ENCODE data around the gene KLHL10.
"Not testable (repeated sequence)": the region's sequence is repeated elsewhere in the genome, so short reads cannot be mapped to it uniquely, and the experiment has no call there.

Gene KLHL10

DNA sequence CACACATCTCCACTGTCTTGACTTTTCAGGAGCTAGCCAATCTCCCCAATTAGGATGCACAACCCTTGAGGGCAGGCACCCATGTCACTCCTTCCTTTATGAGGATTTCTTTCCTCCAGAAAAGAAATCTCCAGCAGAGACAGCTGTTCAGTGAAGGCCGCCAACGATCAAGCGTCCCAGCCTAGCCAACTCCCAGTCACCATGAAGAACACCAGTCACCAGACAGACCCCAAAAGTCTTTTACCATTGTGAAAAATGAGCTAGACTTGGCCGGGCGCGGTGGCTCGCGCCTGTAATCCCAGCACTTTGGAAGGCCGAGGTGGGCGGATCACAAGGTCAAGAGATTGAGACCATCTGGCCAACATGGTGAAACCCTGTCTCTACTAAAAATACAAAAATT is 7.7 kb upstream of the KLHL10 start:
- 90% methylated on average over 10 of the region's 10 CpGs for WGBS
- not testable (repeated sequence) for H2BK12ac ChIP-seq (ENCODE audit: low read length in 2 of 2)

DNA sequence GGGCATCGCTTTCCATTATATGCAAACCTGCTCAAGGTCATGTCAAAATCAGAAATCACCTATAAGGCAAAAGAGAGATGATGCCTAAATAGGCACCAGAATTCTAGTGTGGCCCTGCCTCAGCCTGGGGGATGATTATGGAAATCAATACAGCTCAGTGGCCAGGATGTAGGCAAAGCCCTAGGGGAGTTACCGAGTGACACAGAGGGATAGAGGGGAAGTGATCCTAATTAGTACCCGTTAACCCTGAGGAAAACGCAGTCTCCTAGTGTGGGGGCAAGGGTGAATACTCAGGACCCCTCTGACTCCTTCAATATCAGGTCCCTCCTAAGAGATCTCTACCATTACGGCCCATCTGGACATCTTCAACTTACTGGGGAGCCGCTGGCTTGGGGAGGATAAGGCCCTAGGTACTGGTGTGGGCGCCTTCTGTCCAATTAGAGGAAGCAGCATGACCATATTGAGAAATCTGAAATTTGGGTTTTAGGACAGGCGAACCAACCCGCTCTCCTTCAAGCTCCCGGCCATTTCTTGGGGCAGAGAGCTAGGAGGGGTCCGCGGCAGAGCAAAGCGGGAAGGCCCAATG is 2.3 kb upstream of the KLHL10 start:
- no peak overlapping the region for H3K27ac ChIP-seq (ENCODE audit: low read length, poor library complexity, severe bottlenecking)
- no peaks in the 10 kb centered on the region for H3K9me3 ChIP-seq (ENCODE audit: control insufficient read depth, low read length)
- peak overlapping the region; percentile 87 to 88 for H3K4me3 ChIP-seq (ENCODE audit: insufficient read depth in 1 of 2, low read depth in 1 of 2, low read length in 2 of 2)
- peak overlapping the region; percentile 75 for H3K4me2 ChIP-seq (ENCODE audit: low read length, poor library complexity, severe bottlenecking)
- peaks cover 6% of the 10 kb centered on the region for H3K4me1 ChIP-seq (ENCODE audit: control insufficient read depth, insufficient read depth, low read depth, low read length)
- peak overlapping the region; percentile 65 for H4K8ac ChIP-seq (ENCODE audit: low read length)
- peak overlapping the region; percentile 35 for H2BK120ac ChIP-seq (ENCODE audit: low read depth, low read length)
- no peak overlapping the region for H2BK12ac ChIP-seq (ENCODE audit: low read length in 2 of 2)
- peak overlapping the region; percentile 88 for H3K9ac ChIP-seq (ENCODE audit: low read length)
- no peak overlapping the region for H2BK5ac ChIP-seq (ENCODE audit: low read depth, low read length, poor library complexity, severe bottlenecking)
- no peak overlapping the region for H2BK15ac ChIP-seq (ENCODE audit: low read depth, poor library complexity, severe bottlenecking)
- H3K14ac ChIP-seq (ENCODE audit: low read length in 2 of 2) = no peak overlapping the region
- H3K79me1 ChIP-seq (replicated peaks; ENCODE audit: low read length, poor library complexity, severe bottlenecking) = peaks cover 10% of the 10 kb centered on the region
- H2AFZ ChIP-seq (ENCODE audit: low read depth, low read length) = peak overlapping the region; percentile 48
- peak overlapping the region in 1 of 2 experiments; percentile 70 for H3K23ac ChIP-seq (ENCODE audit: low read length in 2 of 2)
- H3K18ac ChIP-seq (ENCODE audit: low read depth in 1 of 2, low read length in 2 of 2) = peak overlapping the region in 1 of 2 experiments; percentile 31
- 34% methylated on average over 11 of the region's 13 CpGs for WGBS
- peak overlapping the region in 1 of 2 experiments; percentile 60 for H3K4ac ChIP-seq (ENCODE audit: low read depth in 1 of 2, low read length in 2 of 2)
- H3K36me3 ChIP-seq (ENCODE audit: control insufficient read depth in 1 of 2, insufficient read depth in 2 of 2, low read depth in 1 of 2, low read length in 2 of 2) = peaks cover 11 to 37% of the 10 kb centered on the region in 2 experiments
- H2AK5ac ChIP-seq (ENCODE audit: low read length, severe bottlenecking) = no peak overlapping the region
- H4K91ac ChIP-seq (ENCODE audit: low read length) = no peak overlapping the region
- DNase-seq = no peak
- H3K27me3 ChIP-seq (ENCODE audit: control insufficient read depth in 1 of 2, insufficient read depth in 1 of 2, low read length in 2 of 2) = no peaks in the 10 kb centered on the region

More for the DNA sequence above, 7.7 kb upstream of the KLHL10 start:
- not testable (repeated sequence) for H3K4ac ChIP-seq (ENCODE audit: low read depth in 1 of 2, low read length in 2 of 2); H3K4me1 ChIP-seq (ENCODE audit: control insufficient read depth, insufficient read depth, low read depth, low read length); H2BK120ac ChIP-seq (ENCODE audit: low read depth, low read length); H2BK5ac ChIP-seq (ENCODE audit: low read depth, low read length, poor library complexity, severe bottlenecking); H3K9ac ChIP-seq (ENCODE audit: low read length); H3K23ac ChIP-seq (ENCODE audit: low read length in 2 of 2); H4K8ac ChIP-seq (ENCODE audit: low read length); DNase-seq; H4K91ac ChIP-seq (ENCODE audit: low read length); H3K18ac ChIP-seq (ENCODE audit: low read depth in 1 of 2, low read length in 2 of 2); H3K27me3 ChIP-seq (ENCODE audit: control insufficient read depth in 1 of 2, insufficient read depth in 1 of 2, low read length in 2 of 2); H3K4me3 ChIP-seq (ENCODE audit: insufficient read depth in 1 of 2, low read depth in 1 of 2, low read length in 2 of 2); H2AFZ ChIP-seq (ENCODE audit: low read depth, low read length); H2BK15ac ChIP-seq (ENCODE audit: low read depth, poor library complexity, severe bottlenecking); H3K4me2 ChIP-seq (ENCODE audit: low read length, poor library complexity, severe bottlenecking); H3K9me3 ChIP-seq (ENCODE audit: control insufficient read depth, low read length); H2AK5ac ChIP-seq (ENCODE audit: low read length, severe bottlenecking); H3K79me1 ChIP-seq (replicated peaks; ENCODE audit: low read length, poor library complexity, severe bottlenecking); H3K27ac ChIP-seq (ENCODE audit: low read length, poor library complexity, severe bottlenecking); H3K14ac ChIP-seq (ENCODE audit: low read length in 2 of 2)
- peaks cover 43 to 74% of the 10 kb centered on the region in 2 experiments for H3K36me3 ChIP-seq (ENCODE audit: control insufficient read depth in 1 of 2, insufficient read depth in 2 of 2, low read depth in 1 of 2, low read length in 2 of 2)

DNA sequence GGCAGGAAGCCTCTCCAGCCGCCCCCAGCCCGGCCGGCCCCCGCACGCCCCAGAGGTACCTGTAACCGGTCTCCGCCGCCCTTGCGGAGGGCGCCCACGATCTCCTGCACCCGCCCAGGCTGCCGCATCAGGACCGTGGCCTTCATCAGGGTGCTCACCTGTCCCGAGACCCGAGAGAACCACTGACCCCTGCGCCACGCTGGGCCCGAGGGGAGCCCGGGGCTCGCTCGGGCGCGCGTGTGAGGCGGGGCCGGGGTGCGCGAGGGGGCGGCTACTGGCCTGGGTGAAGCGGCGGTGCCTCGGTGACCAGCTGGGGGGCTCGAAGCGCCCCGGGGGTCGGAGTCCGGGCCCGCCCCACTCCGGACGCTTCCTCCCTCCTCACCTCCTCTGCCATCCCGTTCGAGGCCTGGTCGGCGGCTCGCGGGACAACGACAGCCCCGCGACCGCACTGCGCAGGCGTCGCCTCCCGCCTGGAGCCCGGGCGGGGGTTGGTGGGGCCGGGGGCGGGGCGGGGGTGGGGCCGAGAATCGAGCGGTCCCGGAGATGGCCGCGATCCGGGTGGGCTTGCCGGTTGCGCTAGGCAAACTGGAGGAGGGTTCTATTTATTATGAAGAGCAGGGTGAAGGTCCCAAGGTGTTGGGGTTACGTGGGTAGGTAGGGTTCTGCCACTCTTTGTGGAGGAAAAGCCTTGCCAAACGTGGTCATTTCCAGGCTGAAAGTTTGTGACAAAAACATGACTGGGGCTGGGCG is 1.6 kb upstream of the KLHL10 start, which contains the start of gene NT5C3B:
Gene NT5C3B, minus strand, starts transcription at position 433 of the 750 bp plus-strand sequence. Its CDS starts 39 bp downstream, at position 394.
- no peaks in the 10 kb centered on the region for H3K27me3 ChIP-seq (ENCODE audit: control insufficient read depth in 1 of 2, insufficient read depth in 1 of 2, low read length in 2 of 2)

DNA sequence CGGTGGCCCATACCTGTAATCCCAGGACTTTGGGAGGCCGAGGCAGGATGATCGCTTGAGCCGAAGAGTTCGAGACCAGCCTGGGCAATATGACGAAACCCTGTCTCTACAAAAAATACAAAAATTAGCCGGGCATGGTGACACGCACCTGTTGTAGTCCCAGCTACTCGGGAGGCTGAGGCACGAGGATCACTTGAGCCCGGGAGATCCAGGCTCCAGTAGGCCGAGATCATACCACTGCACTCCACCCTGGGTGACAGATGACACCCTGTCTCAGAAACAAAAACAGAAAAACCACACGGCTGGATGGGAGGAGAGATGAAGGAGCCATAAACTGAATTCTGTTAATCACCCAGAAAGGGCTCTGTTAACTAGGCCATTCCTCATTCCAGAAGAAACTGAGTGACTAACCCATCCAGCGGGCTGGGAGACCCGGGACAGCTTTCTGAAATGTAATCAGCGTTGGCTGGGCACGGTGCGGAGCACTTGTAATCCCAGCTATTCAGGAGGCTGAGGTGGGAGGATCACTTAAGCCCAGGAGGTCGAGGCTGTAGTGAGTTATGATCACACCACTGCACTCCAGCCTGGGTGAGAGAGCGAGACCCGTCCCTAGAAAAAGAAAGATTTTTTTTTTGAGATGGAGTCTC is 952 bp upstream of the KLHL10 start:
- no peak overlapping the region for H2BK120ac ChIP-seq (ENCODE audit: low read depth, low read length)
- H3K4me2 ChIP-seq (ENCODE audit: low read length, poor library complexity, severe bottlenecking) = peak overlapping the region; percentile 67
- H3K4me1 ChIP-seq (ENCODE audit: control insufficient read depth, insufficient read depth, low read depth, low read length) = peaks cover 6% of the 10 kb centered on the region
- H2AFZ ChIP-seq (ENCODE audit: low read depth, low read length) = peak overlapping the region; percentile 72
- no peak overlapping the region for H2BK15ac ChIP-seq (ENCODE audit: low read depth, poor library complexity, severe bottlenecking)
- H3K23ac ChIP-seq (ENCODE audit: low read length in 2 of 2) = no peak overlapping the region
- H3K27me3 ChIP-seq (ENCODE audit: control insufficient read depth in 1 of 2, insufficient read depth in 1 of 2, low read length in 2 of 2) = no peaks in the 10 kb centered on the region
- no peak overlapping the region for H3K4ac ChIP-seq (ENCODE audit: low read depth in 1 of 2, low read length in 2 of 2)
- WGBS = 79% methylated on average over 21 of the region's 21 CpGs
- H3K36me3 ChIP-seq (ENCODE audit: control insufficient read depth in 1 of 2, insufficient read depth in 2 of 2, low read depth in 1 of 2, low read length in 2 of 2) = peaks cover 4 to 26% of the 10 kb centered on the region in 2 experiments
- H2BK5ac ChIP-seq (ENCODE audit: low read depth, low read length, poor library complexity, severe bottlenecking) = no peak overlapping the region
- no peak overlapping the region for H3K27ac ChIP-seq (ENCODE audit: low read length, poor library complexity, severe bottlenecking)
- H3K79me1 ChIP-seq (replicated peaks; ENCODE audit: low read length, poor library complexity, severe bottlenecking) = peaks cover 10% of the 10 kb centered on the region
- H2BK12ac ChIP-seq (ENCODE audit: low read length in 2 of 2) = no peak overlapping the region
- no peak overlapping the region for H3K18ac ChIP-seq (ENCODE audit: low read depth in 1 of 2, low read length in 2 of 2)
- H3K4me3 ChIP-seq (ENCODE audit: insufficient read depth in 1 of 2, low read depth in 1 of 2, low read length in 2 of 2) = peak overlapping the region; percentile 87 to 88
- H4K91ac ChIP-seq (ENCODE audit: low read length) = no peak overlapping the region
- no peaks in the 10 kb centered on the region for H3K9me3 ChIP-seq (ENCODE audit: control insufficient read depth, low read length)
- DNase-seq = no peak
- peak overlapping the region; percentile 88 for H3K9ac ChIP-seq (ENCODE audit: low read length)
- peak overlapping the region; percentile 27 for H2AK5ac ChIP-seq (ENCODE audit: low read length, severe bottlenecking)
- H3K14ac ChIP-seq (ENCODE audit: low read length in 2 of 2) = no peak overlapping the region
- peak overlapping the region; percentile 66 for H4K8ac ChIP-seq (ENCODE audit: low read length)

More for the DNA sequence above, 1.6 kb upstream of the KLHL10 start, which contains the start of gene NT5C3B:
- Histone ChIP-seq H4K91ac (ENCODE audit: low read length) (no peak within 1 kb of the TSS), H3K18ac (ENCODE audit: low read depth in 1 of 2, low read length in 2 of 2) (peak within 1 kb of the TSS; percentile 18 to 31), H3K4me1 (ENCODE audit: control insufficient read depth, insufficient read depth, low read depth, low read length) (peaks cover 6% of the 10 kb centered on the region), H2BK5ac (ENCODE audit: low read depth, low read length, poor library complexity, severe bottlenecking) (no peak within 1 kb of the TSS), H3K4me2 (ENCODE audit: low read length, poor library complexity, severe bottlenecking) (peak within 1 kb of the TSS; percentile 75), H2AFZ (ENCODE audit: low read depth, low read length) (peak within 1 kb of the TSS; percentile 72), H2BK120ac (ENCODE audit: low read depth, low read length) (peak within 1 kb of the TSS; percentile 35), H3K9ac (ENCODE audit: low read length) (peak within 1 kb of the TSS; percentile 88), H3K4ac (ENCODE audit: low read depth in 1 of 2, low read length in 2 of 2) (peak within 1 kb of the TSS; percentile 15 to 60), H2AK5ac (ENCODE audit: low read length, severe bottlenecking) (peak within 1 kb of the TSS; percentile 27), H2BK15ac (ENCODE audit: low read depth, poor library complexity, severe bottlenecking) (no peak within 1 kb of the TSS), H3K79me1 (replicated peaks; ENCODE audit: low read length, poor library complexity, severe bottlenecking) (peaks cover 10% of the 10 kb centered on the region), H2BK12ac (ENCODE audit: low read length in 2 of 2) (peak within 1 kb of the TSS in 1 of 2 experiments; percentile 17), H3K27ac (ENCODE audit: low read length, poor library complexity, severe bottlenecking) (no peak within 1 kb of the TSS), H4K8ac (ENCODE audit: low read length) (peak within 1 kb of the TSS; percentile 66), H3K14ac (ENCODE audit: low read length in 2 of 2) (peak within 1 kb of the TSS in 1 of 2 experiments; percentile 53), H3K9me3 (ENCODE audit: control insufficient read depth, low read length) (no peaks in the 10 kb centered on the region), H3K36me3 (ENCODE audit: control insufficient read depth in 1 of 2, insufficient read depth in 2 of 2, low read depth in 1 of 2, low read length in 2 of 2) (peaks cover 11 to 31% of the 10 kb centered on the region in 2 experiments), H3K4me3 (ENCODE audit: insufficient read depth in 1 of 2, low read depth in 1 of 2, low read length in 2 of 2) (peak within 1 kb of the TSS; percentile 87 to 88), H3K23ac (ENCODE audit: low read length in 2 of 2) (peak within 1 kb of the TSS in 1 of 2 experiments; percentile 70)
- peak; percentile 41 for DNase-seq
- 9% methylated on average over 57 of the region's 72 CpGs for WGBS

All from mesenchymal stem cell (in vitro differentiated cells and primary cell).